CD4-positive, CD25-positive, alpha-beta regulatory T cell (primary cell): ENCODE measurements around the gene IL4. TPM values are rescaled to one million over a fixed set of nuclear protein-coding genes. Genes with fewer than 3 reads are reported as not detected.
A peak's percentile ranks its signal among the peaks of the same experiment; 100 is the strongest.
"Not testable (repeated sequence)": the region's sequence is repeated elsewhere in the genome, so short reads cannot be mapped to it uniquely, and the experiment has no call there.

Experiments
- ATAC-seq, 2 donors: fragments of 150-1000 bp; cut with Tn5 transposase; one replicate each; pipeline ENCODE4 v1.10.0; 2021; ENCODE audit warnings: low read depth in 2 of 2, moderate number of reproducible peaks in 2 of 2, moderate library complexity in 1 of 2
- DNase-seq, 3 donors: peaks; one replicate each; pipeline versions ENCODE4 v3.0.0 to v3.0.0-alpha.2; 2012 to 2022; ENCODE audit warnings: mixed read lengths in 1 of 3
- H3K27ac ChIP-seq: one replicate; pipeline ENCODE4 v1.7.0; 2013; ENCODE audit warnings: mild to moderate bottlenecking, low read length; ENCODE audit not compliant: insufficient read depth, poor library complexity, severe bottlenecking
- H3K27me3 ChIP-seq: one replicate; pipeline ENCODE4 v1.7.0; 2013; ENCODE audit warnings: low read length; ENCODE audit not compliant: control insufficient read depth, insufficient read depth
- H3K36me3 ChIP-seq: one replicate; pipeline ENCODE4 v1.7.0; 2013; ENCODE audit warnings: mild to moderate bottlenecking, low read length, moderate library complexity; ENCODE audit not compliant: control insufficient read depth, insufficient read depth
- H3K4me1 ChIP-seq: 2 replicates; pipeline ENCODE4 v1.7.0; 2013; ENCODE audit warnings: mild to moderate bottlenecking, low read length; ENCODE audit not compliant: insufficient read depth, control insufficient read depth, poor library complexity, severe bottlenecking
- H3K4me3 ChIP-seq: one replicate; pipeline ENCODE4 v1.7.0; 2013; ENCODE audit warnings: low read depth, mild to moderate bottlenecking, low read length, moderate library complexity
- H3K9me3 ChIP-seq, 2 experiments: 1 replicate in 1 of 2; 2 replicates in 1 of 2; pipeline ENCODE4 v1.7.0; 2013; ENCODE audit warnings: low read length in 2 of 2, mild to moderate bottlenecking in 1 of 2, moderate library complexity in 1 of 2; ENCODE audit not compliant: control insufficient read depth in 2 of 2
- H3K27ac Mint-ChIP-seq, 3 donors: one replicate each; pipeline ENCODE4 v1.8.0; 2020 to 2022; ENCODE audit warnings: mild to moderate bottlenecking in 3 of 3, mixed read lengths in 3 of 3, moderate library complexity in 2 of 3
- H3K27me3 Mint-ChIP-seq: one replicate; pipeline ENCODE4 v1.8.0; 2022; ENCODE audit warnings: mild to moderate bottlenecking, mixed read lengths
- H3K36me3 Mint-ChIP-seq: one replicate; pipeline ENCODE4 v1.8.0; 2020; ENCODE audit warnings: mixed read lengths
- H3K4me1 Mint-ChIP-seq, 4 donors: one replicate each; pipeline ENCODE4 v1.8.0; 2020 to 2022; ENCODE audit warnings: mixed read lengths in 4 of 4, mild to moderate bottlenecking in 1 of 4
- H3K4me3 Mint-ChIP-seq, 4 donors: one replicate each; pipeline ENCODE4 v1.8.0; 2020 to 2022; ENCODE audit warnings: mild to moderate bottlenecking in 4 of 4, mixed read lengths in 4 of 4, moderate library complexity in 3 of 4
- H3K9me3 Mint-ChIP-seq, 7 donors: one replicate each; pipeline ENCODE4 v1.8.0; 2020 to 2022; ENCODE audit warnings: mixed read lengths in 7 of 7, mild to moderate bottlenecking in 3 of 7, moderate library complexity in 2 of 7
- polyA plus RNA-seq, 4 donors: library from polyadenylated mRNA; unstranded; fragments of 300-500 nt; fragmentation: Illumina TruSeq; gene quantifications; one replicate each; pipeline ENCODE4 v1.2.3, GENCODE V29; 2021
- total RNA-seq: library from RNA; stranded (reverse); gene quantifications from one replicate; pipeline ENCODE4 v1.2.3, GENCODE V29; 2022

IL4 gene
- total and polyA plus RNA-seq, 5 donors from 2014 or later: 1.6 to 2.1 TPM; not detected in 3

DNA sequence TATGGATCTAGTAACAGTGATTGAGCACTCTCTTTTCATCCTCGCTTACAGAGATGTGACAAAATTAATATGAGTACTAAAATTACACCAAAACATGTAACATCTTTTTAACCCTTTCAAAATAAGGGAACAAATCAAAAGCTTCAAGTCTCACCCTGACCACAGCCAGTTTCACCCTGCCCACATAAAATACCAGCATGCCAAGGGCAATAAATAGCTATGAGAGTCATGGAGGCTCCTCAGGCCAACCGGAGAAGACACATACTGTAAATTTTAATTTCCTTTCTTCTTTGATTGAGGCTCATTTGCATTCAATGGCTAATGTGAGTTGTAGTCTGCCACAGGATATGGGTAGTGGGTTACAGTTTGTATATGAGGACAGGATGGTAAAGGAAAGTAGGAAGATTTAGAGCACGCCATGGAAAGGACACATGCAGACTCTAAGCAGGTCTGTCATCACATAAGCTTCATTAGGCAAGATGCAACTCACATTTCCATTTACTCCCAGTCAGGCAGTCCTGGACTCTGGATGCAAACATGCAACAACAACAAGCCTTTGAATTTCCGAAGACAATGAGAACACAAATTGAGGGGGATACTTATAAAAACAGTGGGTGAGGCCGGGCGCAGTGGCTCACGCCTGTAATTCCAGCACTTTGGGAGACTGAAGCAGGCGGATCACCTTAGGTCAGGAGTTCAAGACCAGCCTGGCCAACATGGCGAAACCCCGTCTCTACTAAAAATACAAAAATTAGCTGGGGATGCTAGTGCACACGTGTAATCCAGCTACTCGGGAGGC lies 11.3 kb downstream of the IL4 start:
- Histone ChIP-seq H3K27me3 (no peaks in the 10 kb centered on the region), H3K4me3 (no peak overlapping the region), H3K4me1 (peaks cover 17% of the 10 kb centered on the region), H3K27ac (no peak overlapping the region), H3K9me3 (no peaks in the 10 kb centered on the region), H3K36me3 (no peaks in the 10 kb centered on the region)
- Mint-ChIP-seq H3K4me3 (no peak overlapping the region), H3K4me1 (peaks cover 14 to 19% (median 17%) of the 10 kb centered on the region in 4 donors), H3K27ac (no peak overlapping the region), H3K36me3 (peaks cover 19% of the 10 kb centered on the region), H3K9me3 (no peaks in the 10 kb centered on the region), H3K27me3 (peaks cover 4% of the 10 kb centered on the region)
- DNase-seq (peak in 1 of 3 donors; percentile 26), ATAC-seq (no peak)

DNA sequence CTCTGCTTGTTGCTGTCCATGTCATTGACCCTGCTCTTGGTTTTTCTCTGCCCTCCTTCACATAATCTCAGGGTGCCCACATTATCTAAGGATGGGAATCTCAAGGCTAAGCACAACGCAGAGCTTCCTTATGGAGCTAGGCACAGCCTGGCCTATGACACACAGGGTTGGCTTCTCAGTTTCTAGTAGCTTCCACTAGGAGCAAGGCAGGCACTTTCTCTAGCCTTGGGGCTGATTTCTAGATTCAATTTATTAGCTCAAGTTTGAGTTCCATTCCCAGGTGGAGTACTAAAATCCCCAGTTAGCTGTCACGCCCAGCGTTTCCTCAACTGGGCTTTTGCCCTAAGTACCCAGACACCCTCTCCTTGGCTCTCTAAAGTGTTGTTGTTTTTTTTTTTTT lies 12.4 kb downstream of the IL4 start:
- no peak overlapping the region for H3K4me3 ChIP-seq
- no peaks in the 10 kb centered on the region for H3K27me3 ChIP-seq
- H3K27ac ChIP-seq: no peak overlapping the region
- peaks cover 3% of the 10 kb centered on the region for H3K27me3 Mint-ChIP-seq
- peaks cover 10 to 19% (median 17%) of the 10 kb centered on the region in 4 donors for H3K4me1 Mint-ChIP-seq
- DNase-seq (no peak), ATAC-seq (no peak)
- H3K36me3 Mint-ChIP-seq: peaks cover 15% of the 10 kb centered on the region
- H3K27ac Mint-ChIP-seq: peak overlapping the region in 1 of 3 donors; percentile 66
- H3K9me3 ChIP-seq: no peaks in the 10 kb centered on the region
- H3K4me1 ChIP-seq: peaks cover 17% of the 10 kb centered on the region
- H3K36me3 ChIP-seq: no peaks in the 10 kb centered on the region
- no peak overlapping the region for H3K4me3 Mint-ChIP-seq
- no peaks in the 10 kb centered on the region for H3K9me3 Mint-ChIP-seq

DNA sequence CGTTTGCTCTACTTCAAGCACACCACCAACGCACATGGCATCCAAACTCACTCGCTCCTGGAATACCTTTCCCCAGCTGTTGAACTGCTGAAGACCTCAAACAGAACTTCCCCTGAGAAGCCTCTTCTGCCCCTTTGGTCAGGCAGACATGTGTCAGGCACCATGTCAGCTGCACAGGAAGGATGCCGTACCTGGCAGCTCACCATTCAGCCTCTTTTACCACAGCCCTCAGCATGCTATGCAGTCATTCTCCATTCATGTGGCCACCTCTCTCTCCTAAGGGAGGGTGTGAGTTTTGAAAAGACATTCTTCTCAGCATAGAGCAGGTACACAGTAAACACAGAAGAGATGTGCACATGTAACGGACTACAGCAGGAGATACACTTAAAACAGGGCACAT lies 14.2 kb downstream of the IL4 start:
- peak overlapping the region in 2 of 3 donors; percentile 18 to 63 for H3K27ac Mint-ChIP-seq
- H3K36me3 Mint-ChIP-seq: peaks cover 16% of the 10 kb centered on the region
- DNase-seq (peak in 2 of 3 donors; percentile 24 to 59), ATAC-seq (peak; percentile 73 to 86)
- Histone ChIP-seq H3K4me3 (no peak overlapping the region), H3K27me3 (no peaks in the 10 kb centered on the region), H3K36me3 (no peaks in the 10 kb centered on the region), H3K9me3 (no peaks in the 10 kb centered on the region), H3K4me1 (peaks cover 17% of the 10 kb centered on the region), H3K27ac (no peak overlapping the region)
- H3K27me3 Mint-ChIP-seq: no peaks in the 10 kb centered on the region
- H3K4me3 Mint-ChIP-seq: peak overlapping the region in 1 of 4 donors; percentile 14
- H3K9me3 Mint-ChIP-seq: peaks cover 0 to 2% (median 0%) of the 10 kb centered on the region in 7 donors
- H3K4me1 Mint-ChIP-seq: peaks cover 17 to 21% (median 19%) of the 10 kb centered on the region in 4 donors

DNA sequence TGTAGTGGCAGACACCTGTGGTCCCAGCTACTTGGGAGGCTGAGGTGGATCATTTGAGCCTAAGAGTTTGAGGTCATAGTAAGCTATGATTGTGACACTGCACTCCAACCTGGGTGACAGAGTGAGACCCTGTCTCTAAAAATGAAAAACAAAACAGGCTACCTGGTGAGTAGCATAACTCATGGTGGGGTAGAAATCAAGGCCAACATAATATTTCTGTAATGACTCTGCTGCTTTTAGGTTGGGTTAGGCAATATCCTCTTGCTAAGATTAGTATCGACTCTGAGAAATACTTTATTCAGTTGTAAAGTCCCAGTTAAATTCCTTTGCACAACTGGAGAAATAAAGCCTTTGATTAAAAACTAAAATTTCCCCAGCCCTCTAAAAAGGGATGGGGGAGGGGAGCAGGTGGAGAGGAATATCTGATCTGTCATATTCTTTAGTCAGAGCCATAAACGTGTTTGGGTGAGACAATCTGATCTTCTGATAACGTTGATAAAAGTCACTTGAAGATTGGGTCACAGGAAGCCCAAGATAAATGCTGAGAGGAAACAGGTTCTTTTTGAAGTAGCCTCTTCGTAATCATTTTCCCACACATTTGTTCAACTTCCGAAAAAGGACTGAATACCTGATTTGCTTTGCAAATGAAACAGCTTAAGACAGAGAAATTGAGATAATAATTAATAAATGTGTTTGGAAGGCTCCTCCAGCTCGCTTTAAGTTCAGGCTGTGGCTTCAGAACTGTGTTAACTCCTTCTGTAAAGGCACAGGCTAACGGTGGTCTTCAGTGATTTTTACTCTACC lies 14.9 kb downstream of the IL4 start:
- Mint-ChIP-seq H3K9me3 (peaks cover 0 to 2% (median 0%) of the 10 kb centered on the region in 7 donors), H3K27ac (peak overlapping the region; percentile 17 to 38 (median 18)), H3K27me3 (no peaks in the 10 kb centered on the region), H3K36me3 (peaks cover 16% of the 10 kb centered on the region), H3K4me3 (peak overlapping the region in 1 of 4 donors; percentile 8), H3K4me1 (peaks cover 17 to 21% (median 19%) of the 10 kb centered on the region in 4 donors)
- Histone ChIP-seq H3K4me3 (no peak overlapping the region), H3K27ac (peak overlapping the region; percentile 30), H3K27me3 (no peaks in the 10 kb centered on the region), H3K4me1 (peaks cover 17% of the 10 kb centered on the region), H3K36me3 (no peaks in the 10 kb centered on the region), H3K9me3 (no peaks in the 10 kb centered on the region)
- ATAC-seq: no peak
- DNase-seq: peak in 1 of 3 donors; percentile 34

DNA sequence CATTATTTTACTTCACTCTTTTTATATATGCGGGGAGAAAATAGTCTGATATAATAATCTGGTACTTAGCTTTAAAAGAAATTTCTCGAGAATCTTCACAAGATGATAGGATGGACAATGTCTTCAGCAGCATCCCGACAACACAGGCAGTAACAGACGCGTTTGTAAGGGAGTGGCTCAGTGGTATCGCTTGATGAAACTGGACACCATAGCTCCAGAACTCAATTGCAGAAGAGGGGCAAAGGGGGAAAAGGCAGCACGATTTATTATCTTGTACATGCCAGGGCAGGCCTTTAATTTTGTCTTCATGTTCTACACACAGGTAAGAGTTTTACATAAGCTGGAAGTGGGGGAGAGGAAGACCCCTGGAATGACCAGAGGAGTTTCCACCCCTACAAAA lies 15.7 kb downstream of the IL4 start:
- peaks cover 17% of the 10 kb centered on the region for H3K36me3 Mint-ChIP-seq
- H3K4me1 ChIP-seq: peaks cover 17% of the 10 kb centered on the region
- no peaks in the 10 kb centered on the region for H3K9me3 ChIP-seq
- no peak overlapping the region for H3K4me3 Mint-ChIP-seq
- ATAC-seq: no peak
- peak overlapping the region in 1 of 3 donors; percentile 18 for H3K27ac Mint-ChIP-seq
- H3K9me3 Mint-ChIP-seq: peaks cover 0 to 2% (median 0%) of the 10 kb centered on the region in 7 donors
- H3K27me3 Mint-ChIP-seq: no peaks in the 10 kb centered on the region
- no peak overlapping the region for H3K27ac ChIP-seq
- no peaks in the 10 kb centered on the region for H3K27me3 ChIP-seq
- DNase-seq: no peak
- H3K36me3 ChIP-seq: no peaks in the 10 kb centered on the region
- no peak overlapping the region for H3K4me3 ChIP-seq
- H3K4me1 Mint-ChIP-seq: peaks cover 17 to 21% (median 19%) of the 10 kb centered on the region in 4 donors

DNA sequence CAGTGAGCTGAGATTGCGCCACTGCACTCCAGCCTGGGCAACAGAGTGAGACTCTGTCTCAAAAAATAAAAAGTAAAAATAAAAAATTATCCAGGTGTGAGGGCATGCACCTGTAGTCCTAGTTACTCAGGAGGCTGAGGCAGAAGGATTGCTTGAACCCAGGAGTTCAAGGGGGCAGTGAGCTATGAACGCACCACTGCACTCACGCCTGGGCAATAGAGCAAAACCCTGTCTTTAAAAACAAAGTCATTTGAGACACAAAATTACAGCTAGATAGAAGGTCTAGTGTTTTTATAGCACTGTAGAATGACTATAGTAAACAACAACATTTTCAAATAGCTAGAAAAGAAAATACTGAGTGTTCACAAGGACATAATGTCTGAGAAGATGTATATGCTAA lies 16.4 kb downstream of the IL4 start:
- peaks cover 0 to 2% (median 0%) of the 10 kb centered on the region in 7 donors for H3K9me3 Mint-ChIP-seq
- H3K27ac ChIP-seq: no peak overlapping the region

DNA sequence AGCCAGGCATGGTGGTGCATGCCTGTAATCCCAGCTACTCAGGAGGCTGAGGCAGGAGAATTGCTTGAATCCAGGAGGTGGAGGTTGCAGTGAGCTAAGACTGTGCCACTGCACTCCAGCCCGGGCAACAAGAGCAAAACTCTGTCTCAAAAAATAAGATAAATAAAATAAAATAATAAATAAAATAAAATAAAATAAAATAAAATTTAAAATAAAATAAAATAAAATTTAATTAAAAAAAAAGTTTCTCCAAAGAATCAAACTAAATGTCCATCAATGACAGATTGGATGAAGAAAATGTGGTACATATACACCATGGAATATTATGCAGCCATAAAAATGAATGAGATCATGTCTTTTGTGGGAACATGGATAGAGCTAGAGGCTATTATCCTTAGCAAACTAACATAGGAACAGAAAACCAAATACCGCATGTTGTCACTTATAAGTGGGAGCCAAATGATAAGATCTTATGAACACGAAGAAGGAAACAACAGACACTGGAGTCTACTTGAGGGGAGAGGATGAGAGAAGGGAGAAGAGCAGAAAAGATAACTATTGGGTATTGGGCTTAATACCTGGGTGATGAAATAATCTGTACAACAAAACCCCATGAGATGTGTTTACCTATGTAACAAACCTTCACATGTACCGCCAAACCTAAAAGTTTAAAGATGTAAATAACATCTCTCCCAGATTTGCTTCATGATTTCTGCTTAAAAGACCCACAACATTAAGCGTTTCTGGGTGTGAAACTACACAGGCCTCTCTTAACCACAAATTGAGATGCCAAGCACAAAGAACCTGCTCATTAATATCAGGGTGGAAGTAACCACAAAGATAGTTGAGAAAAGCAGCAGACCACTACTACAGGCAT lies 18.2 kb downstream of the IL4 start:
- not testable (repeated sequence) for H3K4me3 ChIP-seq, H3K9me3 ChIP-seq, H3K4me3 Mint-ChIP-seq, ATAC-seq, H3K27me3 ChIP-seq, H3K27ac ChIP-seq, H3K9me3 Mint-ChIP-seq, H3K27me3 Mint-ChIP-seq
- H3K4me1 Mint-ChIP-seq: peaks cover 15 to 19% (median 16%) of the 10 kb centered on the region in 4 donors
- DNase-seq: peak in 1 of 3 donors; percentile 26
- peaks cover 17% of the 10 kb centered on the region for H3K4me1 ChIP-seq
- H3K27ac Mint-ChIP-seq: peak overlapping the region in 1 of 3 donors; percentile 69
- peaks cover 14% of the 10 kb centered on the region for H3K36me3 ChIP-seq
- H3K36me3 Mint-ChIP-seq: peaks cover 27% of the 10 kb centered on the region

More for the DNA sequence above, 16.4 kb downstream of the IL4 start:
- Mint-ChIP-seq H3K36me3 (peaks cover 20% of the 10 kb centered on the region), H3K4me3 (no peak overlapping the region), H3K27ac (no peak overlapping the region), H3K27me3 (no peaks in the 10 kb centered on the region), H3K4me1 (peaks cover 17 to 21% (median 19%) of the 10 kb centered on the region in 4 donors)
- H3K9me3 ChIP-seq: no peaks in the 10 kb centered on the region
- H3K4me3 ChIP-seq: no peak overlapping the region
- H3K4me1 ChIP-seq: peaks cover 17% of the 10 kb centered on the region
- H3K36me3 ChIP-seq: no peaks in the 10 kb centered on the region
- DNase-seq (no peak), ATAC-seq (no peak)
- H3K27me3 ChIP-seq: no peaks in the 10 kb centered on the region
